IPS DF 4.7 (cell line): ENCODE data around the gene SLC25A47.
"Not testable (repeated sequence)": the region's sequence is repeated elsewhere in the genome, so short reads cannot be mapped to it uniquely, and the experiment has no call there.

Experiments used
- DNase-seq: peaks from one replicate; pipeline ENCODE4 v3.0.0-alpha.2; 2013; ENCODE audit warnings: low spot score; ENCODE audit errors: extremely low read depth

Gene SLC25A47

DNA sequence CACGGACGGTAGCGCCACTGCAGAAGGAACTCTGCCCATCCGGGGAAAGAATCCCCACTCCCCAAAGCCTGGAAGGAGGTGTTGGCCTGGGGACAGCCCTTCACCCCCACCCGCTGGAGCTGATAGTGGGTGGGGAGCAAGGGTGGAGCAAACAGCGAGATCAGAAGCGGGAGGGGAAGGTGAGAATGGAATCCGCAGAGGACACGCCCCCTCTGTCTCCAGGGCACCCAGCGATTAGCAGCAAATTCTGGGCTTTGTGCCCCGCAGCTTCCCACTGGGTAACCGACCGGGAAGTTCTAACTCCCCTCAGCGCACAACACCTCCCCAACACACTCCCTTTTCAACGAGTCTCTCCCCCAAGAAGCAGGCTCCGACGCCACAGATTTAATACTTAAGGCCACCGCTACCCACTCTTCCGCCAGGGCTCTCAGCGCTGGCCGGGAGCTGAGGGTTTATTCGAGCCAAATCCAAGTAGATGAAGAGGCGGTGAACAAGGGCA lies 18.3 kb upstream of the SLC25A47 start:
- DNase-seq: no peak

DNA sequence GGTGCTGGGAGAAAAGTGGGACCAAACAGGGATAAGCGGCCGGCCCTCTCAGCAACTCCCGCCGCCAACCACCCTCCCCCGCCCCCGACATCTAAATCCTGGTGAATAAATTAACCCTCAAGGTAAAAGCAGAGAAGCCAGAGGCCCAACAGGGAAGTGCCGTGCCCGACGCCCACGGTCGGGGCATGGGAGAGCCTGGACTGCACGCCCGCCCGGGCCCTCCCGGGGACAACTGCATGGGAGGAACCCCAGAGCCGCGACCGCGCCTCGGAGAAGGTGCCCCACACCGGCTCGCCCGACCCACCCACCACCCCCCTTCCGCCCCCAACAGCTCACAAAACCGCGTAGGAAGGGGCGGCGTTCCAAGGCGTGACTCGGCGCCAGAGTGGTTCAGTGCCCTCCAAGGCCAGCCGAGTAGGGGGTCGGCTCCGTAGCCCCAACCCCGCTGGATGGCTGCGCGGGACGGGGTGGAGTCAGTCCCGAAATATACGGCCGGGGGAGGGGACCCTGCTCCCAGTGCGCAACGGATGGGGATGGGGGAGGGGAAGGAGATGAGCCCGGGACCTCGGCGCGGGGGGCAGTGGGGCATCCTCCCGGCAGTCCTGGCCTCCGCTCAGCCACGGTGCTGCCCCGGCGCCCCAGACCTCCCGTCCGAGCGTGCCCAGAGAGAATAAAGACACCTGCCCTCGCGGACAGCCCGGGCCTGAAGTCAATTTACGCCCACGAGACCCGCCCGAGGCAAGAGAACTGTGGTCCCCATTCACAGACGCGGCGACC lies 17.6 kb upstream of the SLC25A47 start:
- DNase-seq: no peak

DNA sequence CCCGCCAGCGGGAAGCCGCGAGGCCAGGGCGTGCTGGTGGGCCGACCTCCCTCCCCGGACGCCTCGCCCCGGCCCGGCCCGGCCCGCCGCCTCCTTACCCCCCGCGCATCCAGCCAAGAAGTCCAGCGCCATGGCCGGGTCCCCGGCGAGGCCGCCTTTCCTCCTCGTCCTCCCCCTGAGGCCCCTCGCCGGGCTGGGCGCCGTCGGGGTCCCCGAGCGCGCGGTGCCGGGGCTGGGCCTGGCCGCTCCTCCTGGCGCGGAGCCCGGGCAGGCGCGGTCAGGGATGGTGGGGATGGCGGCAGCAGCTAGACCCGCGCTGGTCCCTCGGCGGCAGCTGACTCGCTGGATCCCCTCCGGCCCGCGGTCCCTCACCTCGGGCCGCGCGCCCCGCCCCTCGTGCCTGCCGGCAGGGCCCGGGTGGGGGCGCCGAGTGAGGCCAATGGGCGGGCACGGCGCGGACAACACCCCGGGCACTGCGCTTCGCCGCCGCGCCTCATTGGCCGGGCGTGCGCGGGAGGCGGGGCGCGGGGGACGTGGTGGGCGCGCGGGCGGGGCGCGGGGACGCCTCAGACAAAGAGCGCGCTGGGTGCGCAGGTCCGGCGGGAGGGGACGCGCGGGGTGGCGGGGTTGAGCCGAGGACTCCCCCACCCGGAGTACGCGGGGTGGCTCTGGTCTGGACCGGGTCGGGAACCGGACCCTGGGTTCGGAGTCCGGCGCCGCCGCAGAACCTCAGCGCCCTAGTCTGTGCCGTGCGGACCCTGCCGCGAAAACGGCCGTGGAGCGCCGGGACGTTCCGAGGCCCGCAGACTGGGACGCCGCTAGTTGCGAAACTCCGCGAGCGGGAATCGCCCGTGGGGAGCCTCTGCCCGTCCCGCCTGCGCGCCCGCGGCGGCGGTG lies 16.8 kb upstream of the SLC25A47 start, which contains the start of gene SLC25A29:
SLC25A29 (minus strand) TSS at position 344 of the 897 bp plus-strand sequence; CDS start at position 132, 212 bp downstream.
- DNase-seq: no peak

DNA sequence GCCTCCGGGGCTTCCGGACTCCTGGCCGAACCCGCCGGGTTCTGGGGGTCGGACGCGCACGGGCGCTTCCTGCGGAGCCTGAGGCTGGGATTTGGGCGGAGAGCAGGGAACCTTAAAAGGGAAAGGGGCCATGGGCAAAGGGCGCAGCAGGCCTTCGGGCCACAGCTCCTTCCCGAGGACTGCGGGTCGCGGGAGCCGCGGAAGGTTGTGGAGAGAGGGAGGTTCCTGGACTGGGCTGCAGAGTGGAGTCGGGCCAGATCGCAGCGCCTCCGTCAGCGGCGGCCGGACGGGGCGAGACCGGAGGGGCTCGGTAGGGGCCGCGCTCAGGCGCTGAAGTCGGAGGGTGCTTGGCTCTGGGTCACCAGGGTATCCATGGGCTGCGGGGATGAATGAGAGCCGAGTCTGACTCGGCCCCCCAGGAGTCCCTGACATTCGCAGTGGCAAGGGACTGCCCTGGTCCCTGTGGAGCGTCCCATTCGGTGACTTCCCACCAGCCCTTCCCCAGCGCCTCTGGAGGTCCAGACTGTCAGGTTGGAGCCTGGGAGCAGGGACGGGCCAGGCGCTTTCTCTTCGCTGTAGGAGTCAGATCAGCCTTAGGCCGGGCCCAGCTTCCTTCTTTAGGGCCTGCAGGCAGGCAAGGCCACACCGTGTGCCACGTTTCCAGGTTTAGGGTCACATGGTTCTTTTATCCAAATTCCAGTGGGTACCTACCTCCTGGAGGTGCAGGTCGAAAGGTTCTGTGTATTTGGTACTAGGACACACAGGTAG lies 16.0 kb upstream of the SLC25A47 start:
- no peak for DNase-seq

DNA sequence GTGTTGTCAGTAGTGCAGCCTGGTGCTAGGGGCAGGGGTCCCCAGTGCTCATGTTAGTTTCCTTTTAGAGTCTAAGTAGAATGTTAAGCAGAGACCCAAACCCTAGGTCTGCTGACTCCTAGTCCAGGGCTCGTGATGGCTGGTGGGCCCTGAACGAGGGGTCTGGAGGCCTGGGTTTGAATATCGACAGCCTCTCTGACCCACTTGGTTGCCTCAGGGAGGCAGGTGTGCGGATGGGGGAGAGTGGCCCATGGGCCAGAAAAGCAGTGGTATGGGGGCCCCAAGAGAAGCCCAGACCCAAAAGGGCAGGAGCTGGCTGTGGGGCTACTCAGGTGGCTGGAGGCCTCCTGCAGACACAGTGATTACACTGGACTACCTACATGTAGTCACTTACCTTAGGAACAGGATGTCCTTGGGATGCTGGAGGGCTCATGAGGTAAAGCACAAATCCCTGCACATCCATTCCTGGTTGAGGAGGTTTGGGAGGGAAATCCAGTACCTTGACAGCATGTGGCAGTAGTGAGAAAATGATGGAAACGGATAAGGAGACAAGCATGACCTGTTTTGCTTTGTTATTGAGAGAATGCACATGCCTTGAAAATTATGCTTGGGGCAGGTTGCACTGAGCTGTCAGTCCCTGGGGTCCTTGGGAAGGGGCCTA lies 15.2 kb upstream of the SLC25A47 start:
- no peak for DNase-seq

DNA sequence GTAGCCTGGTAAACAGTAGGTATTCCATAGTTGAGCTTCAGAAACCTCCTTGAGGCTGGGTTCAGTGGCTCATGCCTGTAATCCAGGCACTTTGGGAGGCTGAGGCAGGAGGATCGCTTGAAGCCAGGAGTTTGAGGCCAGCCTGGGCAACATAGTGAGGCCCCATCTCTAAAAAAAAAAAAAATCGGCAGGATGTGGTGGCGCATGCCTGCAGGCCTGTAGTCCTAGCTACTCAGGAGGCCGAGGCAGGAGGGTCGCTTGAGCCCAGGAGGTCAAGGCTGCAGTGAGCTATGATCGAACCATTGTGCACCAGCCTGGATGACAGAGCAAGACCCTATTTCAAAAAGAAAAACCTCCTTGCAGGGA lies 14.7 kb upstream of the SLC25A47 start:
- DNase-seq: not testable (repeated sequence)

DNA sequence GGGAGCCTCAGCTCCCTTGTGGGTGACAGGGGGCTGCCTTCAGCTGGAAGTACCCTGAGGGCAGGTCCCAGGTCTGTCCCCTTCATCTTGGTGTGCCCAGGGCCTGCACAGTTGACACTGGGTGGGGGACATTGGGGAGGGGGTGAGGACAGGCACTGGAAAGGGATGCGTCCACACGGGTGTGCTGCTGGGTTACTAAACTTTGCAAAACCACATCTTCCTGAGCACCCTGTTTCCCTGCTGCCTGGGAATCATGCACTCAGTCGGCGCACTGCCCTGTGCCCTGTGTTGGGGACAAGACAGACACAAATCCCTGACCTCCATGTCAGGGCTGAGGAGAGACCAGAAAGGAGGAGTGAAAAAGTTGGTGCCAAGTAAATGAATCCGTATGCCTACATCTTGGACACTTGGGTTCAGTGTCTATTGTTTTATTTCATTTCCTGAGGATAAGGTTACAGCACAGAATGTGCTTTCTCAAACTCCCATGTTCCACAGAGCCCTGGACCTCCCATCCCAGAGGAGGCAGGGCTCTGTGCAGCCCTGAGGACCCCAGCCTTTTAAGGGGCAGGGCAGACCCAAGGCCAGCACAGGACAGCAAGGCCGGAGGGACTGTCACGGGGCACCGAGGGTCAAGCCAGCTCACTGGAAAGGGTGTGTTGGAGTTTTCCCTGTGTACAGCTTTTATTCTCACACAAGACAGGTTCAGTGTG lies 14.0 kb upstream of the SLC25A47 start:
- DNase-seq: no peak

DNA sequence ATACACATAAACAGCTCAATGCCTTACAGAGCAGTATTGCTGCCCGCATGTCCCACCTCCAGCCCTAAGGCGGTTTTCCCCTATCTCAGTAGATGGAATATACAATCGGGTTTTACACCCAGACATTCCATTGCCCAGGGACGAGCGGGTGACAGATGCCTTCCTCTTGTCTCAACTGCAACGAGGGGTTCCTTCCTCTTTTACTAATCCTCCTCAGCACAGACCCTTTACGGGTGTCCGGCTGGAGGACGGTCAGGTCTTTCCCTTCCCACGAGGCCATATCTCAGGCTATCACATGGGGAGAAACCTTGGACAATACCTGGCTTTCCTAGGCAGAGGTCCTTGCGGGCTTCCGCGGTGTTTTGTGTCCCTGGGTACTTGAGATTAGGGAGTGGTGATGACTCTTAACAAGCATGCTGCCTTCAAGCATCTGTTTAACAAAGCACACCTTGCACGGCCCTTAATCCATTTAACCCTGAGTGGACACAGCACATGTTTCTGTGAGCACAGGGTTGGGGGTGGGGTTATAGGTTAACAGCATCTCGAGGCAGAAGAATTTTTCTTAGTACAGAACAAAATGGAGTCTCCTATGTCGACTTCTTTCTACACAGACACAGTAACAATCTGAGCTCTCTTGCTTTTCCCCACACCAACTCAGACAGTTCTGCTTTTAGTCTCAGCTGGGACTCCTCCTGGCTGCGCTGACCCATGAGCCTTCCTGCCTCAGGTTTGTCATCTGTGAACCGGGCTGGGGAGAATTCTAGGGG lies 10.8 kb upstream of the SLC25A47 start:
- not testable (repeated sequence) for DNase-seq

DNA sequence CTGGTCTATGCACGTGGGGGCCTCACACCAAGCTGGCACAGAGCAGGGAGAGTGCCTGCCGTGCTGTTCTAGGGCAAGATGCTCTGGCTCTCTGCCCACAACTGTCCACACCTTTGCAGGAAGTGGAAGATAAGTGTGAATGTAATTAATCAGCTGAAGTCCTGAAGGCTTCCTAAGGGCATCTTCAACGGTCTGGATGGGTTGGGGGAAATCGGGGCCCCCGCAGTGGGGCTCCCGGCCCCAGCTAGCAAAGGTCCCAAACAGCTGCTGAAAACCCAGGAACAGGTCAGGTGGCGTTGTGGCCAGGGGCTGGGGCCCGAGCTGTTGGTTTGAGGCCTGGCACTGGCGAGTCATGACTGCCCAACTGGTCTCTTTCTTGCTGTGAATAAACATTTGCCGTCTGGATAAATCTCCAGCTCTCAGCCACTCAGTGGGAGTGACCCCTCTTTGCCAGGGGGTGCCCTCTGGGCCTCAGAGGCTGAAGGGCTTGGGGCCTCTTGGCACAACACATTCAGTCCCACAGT lies 10.2 kb upstream of the SLC25A47 start:
- no peak for DNase-seq

DNA sequence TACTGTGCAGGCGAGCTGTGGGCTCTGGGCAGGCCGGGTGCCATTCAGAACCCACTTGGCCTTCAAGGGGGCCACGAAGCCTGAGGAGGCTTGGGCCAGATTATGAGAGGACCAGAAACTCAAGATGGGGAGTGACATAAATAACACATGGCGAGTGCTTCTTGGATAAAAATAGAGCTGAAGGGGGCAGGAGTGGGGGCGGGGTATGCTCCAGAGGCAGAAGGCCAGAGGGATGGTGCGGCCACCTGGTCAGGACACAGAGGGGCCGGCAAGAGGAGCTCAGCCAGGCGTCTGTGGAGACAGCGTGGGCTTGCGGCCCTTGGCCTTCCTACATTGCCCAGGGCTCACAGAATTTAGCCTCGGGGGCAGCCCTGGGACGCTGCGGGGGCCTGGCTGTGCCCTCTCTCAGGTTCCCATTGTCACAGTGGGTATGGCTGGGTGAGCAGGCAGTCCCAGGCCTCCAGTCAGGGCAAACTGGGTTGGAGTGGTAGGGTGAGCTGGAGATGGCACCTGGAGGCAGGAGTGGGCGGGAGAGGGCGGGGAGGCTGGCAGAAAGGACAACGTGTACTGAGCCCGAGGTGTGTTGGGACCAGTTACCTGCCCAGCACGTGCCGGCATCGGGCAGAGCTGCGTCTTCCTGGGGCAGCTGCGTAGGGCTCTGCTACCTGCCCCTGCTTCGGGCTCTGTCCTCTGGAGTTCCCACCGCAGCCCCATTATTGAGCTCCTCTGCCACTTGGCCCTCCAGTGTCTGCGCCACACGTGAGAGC lies 9.5 kb upstream of the SLC25A47 start:
- DNase-seq: no peak

DNA sequence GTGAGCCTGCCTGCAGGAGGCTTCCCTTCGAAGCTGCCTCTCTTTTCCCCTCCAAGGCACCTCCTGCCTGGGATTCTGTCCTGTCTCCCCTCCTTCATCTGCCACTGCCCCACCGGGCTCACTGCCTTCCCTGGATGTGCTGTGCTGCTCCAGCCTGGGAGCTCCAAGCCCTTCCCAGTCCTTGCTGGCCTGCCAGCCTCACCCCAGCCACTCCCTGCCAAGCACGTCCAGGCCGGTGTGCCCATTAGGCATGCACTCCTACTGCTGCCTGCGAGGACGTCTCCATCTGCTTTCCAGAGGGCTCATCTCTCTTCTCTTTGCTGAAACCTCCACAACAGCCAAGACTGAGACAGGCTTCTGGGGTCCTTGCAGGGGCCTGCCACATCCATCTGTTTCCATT lies 8.4 kb upstream of the SLC25A47 start:
- DNase-seq: no peak

DNA sequence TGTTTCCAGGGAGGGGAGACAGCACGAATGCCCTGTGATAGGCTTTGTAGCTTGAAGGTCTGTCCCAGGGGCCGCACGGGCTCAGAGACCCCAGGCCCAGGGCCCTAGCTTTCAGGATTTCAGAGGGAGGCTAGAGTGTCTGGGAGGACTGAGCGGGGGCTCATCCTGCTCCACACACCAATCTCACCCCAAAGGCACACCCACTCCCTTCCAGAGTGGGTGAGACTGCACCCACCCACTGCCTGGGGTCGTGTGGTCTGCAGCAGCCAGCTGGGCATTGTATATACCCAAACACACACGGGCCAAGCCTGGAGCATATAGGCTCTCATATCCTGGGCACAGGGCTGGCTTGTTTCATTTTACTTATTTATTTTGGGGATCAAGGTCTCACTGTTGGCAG lies 5.8 kb upstream of the SLC25A47 start:
- DNase-seq: no peak

DNA sequence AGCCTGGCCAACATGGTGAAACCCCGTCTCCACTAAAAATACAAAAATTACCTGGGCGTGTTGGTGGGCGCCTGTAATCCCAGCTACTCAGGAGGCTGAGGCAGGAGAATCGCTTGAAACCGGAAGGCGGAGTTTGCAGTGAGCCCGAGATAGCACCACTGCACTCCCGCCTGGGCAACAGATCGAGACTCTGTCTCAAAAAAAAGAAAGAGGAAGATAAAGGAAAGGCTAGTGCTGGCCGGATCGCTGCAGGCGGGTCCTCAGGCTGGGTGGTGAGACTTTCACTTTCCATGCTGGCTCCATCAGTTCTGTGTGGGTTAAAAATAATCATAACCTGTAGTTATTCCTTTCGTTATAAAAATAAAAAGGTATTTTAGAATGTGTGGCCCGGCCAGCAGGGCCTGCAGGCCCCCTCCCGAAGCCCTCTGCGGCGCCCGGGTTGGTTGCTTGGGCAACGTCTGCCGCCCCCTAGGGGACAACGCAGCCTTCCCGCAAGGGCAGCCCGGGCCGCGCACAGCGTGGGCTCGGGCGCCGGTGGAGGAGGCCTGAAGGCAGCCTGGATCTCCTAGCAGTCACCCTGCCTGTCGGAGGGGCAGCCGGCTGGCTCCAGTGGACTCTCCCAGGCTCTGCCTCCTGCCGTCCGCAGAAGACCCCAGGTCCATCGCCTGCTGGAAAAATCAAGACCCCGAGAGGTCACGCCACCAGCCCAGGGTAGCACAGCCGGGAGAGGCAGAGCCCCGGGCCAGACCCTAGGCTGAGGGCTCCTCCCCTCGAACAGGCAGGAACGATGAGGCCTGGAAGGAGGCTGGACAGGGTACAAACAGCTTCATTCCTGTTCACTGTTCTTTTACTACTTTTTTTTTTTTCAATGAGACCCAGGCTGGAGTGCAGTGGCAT lies 5.0 kb upstream of the SLC25A47 start:
- no peak for DNase-seq

DNA sequence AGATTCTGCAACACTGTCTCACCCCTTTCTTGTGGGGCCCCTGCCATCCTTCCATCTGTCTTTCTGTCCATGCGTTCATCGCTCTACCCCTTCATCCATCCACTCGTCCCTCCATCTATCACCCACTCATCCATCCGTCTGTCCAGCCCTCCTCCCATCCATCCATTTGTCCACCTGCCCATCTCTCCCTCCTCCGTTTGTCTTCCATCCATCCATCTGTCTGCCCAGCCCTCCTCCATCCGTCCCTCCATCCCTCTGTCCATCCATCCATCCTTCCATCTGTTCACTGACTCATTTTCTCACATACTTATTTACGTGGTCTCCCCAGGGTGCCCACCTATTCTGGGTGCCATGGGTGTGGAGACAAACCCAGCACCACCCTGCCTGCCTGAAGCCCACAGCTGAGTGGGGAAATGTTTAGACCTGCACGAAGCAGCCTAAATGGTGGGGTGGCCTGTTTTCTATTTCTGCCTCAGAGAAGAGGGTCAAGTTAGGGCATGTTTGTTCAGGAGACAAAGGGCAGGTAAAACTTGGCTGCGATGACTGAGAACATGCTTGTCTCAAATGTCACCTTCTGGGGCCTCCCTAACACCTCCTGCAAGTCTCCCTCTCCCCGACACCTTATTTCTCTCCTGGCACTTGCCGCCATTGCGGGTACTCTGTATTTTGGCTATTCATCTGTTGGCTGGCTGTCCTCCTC lies 2.8 kb upstream of the SLC25A47 start:
- DNase-seq: no peak

DNA sequence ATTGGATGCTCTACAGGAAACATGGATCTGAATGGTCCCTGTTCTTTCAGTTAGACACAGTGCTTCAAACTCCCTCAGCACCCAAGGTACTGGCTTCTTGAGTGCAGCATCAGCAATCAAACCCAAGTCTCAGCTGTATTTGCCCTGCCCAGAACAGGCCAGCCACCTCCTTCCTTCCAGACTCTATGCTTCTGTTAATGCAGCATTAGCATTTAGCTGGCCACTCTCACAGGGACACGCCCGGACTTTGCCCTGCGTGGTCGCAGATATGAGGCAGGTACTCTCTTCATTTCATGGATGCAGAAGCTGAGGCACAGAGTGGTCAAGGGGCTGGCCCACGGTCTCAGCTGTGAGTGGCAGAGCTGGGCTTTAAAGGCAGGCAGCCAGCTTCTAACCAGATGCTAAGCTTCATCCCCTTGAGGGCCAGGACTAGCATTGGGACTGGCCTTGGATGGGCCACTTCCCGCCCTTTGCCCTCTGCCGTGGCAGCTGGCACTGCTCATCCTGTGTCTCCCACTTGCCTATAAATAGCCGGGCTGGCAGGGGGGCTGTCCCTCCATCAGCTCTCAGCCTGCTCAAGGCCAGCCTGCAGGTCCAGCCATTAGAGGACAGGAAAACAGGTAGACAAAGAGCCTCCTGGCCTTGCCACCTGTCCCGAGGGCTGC lies 1.5 kb upstream of the SLC25A47 start:
- no peak for DNase-seq

DNA sequence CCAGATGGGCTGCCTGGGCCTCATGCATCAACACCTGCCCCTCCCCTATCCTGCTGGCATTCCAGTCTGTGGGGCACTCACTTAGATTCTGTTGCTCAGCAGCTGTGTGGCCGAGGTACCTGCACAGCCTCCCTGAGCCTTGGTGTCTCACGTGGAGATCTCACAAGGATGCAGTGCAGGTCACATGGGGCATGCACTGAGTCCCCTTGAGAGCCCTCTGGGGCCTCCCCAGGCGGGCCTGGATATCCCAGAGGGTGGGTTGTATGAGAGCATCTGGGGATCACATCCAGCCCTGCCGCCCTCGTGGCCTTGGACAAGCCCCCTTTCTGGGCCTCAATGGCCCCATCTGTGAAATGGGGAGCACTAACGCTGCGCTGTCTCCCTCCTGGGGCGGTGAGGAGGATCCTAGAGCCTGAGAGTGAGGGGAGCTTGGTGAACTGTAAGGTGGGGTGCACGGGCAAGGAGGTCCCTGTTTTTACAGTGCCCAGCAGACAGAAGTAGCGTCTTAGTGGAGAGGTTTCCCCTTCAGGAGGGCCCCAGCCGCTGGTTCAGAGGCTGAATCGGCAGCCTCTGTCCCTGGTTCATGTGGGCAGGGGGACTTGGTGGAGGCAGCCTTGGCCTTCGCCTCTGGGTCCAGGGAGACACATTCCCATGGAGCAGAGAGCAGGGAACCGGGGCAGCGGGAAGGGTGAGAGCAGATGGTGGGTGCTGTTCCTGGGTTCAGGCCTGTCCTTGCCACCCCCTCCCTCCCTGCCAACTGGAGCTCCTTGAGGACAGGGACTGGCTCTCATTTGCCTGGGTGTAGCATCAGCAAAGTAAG lies 791 bp upstream of the SLC25A47 start:
- no peak for DNase-seq
